Activated gamma-delta T cell (primary cell): ENCODE measurements around the gene MACO1.
"Not testable (repeated sequence)": the region's sequence is repeated elsewhere in the genome, so short reads cannot be mapped to it uniquely, and the experiment has no call there.

ENCODE experiments used
- DNase-seq: peaks from one replicate; lab custom pipeline; 2025; lab: John Stamatoyannopoulos, UW

MACO1 gene

DNA sequence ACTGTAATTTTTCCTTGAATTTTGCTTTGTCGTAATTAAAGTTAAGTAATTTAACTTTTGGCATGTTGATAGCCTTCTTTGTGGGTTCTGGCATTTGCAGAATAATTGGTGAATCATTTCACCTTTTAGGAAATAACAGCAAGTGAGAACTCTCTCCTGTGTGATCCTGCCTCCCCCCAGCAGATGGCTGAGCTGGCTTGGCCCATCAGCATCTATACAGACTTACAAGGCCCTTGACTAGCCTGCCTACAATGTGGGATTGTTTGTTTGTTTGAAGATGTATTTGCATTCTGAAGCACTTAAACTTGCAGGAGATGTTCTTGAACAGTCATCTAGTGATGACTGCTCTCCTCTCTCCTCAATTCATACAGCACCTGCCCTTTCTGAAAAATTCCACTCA lies 55.9 kb downstream of the MACO1 start:
- no peak for DNase-seq

- DNase-seq: no peak
Measured at GRCh38 chr1:25487628-25488027, 56.9 kb downstream of the MACO1 start.

DNA sequence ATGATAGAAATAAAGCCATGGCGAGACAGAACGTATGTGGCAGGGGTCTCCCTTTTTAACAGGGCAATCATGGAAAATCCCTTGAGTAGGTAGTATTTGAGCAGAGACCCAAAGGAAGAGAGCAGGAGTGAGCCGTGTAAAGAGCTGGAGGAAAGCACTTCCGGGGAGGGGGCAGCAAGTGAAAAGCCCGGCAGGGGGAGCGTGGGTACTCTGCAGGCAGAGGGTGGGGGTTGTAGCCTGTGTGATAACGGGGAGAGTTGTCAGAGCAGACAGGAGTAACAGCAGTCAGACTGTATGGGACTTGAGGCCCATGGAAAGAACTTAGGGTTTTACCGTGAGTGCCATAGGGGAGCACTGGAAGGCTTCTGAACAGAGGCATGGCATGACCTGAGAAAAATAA lies 61.6 kb downstream of the MACO1 start:
- DNase-seq: no peak

DNA sequence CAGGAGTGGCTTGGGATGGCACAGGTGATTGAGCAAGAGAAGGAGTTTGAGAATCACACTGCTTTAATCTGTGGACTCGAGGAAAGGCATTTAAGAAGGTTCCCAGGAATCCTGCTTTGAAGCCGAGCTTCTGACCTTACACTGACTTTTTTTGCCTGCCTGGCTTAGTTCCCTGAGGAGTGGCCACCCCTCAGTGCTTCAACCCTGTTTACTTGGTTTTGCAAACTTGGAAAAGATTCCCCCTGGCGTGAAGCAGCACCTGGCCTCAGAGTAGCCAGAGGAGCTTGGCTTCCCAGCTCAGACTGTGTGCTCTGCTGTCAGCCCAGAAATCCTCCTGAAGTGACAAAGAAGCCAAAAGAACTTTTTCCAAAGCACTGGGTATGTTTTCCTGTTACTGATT lies 64.3 kb downstream of the MACO1 start:
- DNase-seq: no peak

DNA sequence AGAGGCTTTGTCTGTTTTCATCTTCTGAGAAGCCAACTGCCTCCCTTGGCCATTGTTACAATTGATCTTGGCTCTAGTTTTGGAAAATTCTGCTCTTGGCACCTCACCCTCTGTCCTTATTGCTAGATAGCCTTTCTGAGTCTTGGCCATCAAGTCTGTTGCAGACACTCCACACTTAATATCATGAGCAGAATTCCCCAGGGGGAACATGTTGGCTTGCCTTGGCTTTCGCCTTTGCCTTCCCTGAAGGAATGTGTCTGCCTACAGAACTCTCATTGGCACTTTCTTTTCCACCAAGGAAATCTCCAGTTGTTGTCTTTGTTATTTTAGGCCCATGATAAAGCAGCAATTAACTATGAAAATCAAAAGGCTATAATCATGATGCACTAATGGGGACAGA lies 70.0 kb downstream of the MACO1 start:
- no peak for DNase-seq

DNA sequence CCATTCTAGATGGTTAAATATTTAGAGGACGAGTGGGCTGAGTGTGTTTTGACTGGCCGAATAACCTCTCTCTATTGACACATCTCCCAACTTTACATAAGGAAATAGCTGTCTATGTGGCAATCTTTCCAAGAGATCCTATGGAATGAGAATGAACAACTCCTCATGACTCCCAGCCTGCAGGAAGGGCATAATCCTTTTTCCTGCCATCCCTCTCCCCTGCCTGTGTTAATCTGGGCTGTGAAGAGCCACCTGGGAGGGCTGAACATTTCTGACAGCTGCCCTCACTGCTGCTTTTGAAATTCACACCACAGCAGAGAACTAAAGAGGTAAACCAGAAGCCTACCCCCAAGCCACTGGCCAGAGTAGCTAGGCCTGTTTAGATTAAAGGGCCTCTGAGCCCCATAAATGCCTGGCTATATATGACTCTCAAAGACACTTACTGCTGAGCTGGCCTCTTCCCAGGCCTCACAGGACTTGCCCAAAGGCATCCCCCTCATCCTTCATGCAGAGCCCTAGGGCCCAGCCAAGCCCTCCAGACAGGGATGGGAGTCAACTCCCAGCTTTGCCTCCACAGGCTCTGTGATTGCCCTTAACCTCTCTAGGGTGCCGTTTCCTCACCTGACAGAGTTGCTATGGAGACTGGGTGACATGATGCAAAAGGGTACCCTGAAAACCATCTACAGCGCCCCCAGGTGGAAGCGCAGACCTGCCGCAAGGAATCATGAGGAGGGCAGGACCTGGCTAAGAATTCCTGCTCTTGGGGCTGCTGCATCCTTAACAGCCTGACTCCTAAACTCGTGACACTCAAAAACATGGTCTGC lies 70.8 kb downstream of the MACO1 start:
- DNase-seq: no peak

DNA sequence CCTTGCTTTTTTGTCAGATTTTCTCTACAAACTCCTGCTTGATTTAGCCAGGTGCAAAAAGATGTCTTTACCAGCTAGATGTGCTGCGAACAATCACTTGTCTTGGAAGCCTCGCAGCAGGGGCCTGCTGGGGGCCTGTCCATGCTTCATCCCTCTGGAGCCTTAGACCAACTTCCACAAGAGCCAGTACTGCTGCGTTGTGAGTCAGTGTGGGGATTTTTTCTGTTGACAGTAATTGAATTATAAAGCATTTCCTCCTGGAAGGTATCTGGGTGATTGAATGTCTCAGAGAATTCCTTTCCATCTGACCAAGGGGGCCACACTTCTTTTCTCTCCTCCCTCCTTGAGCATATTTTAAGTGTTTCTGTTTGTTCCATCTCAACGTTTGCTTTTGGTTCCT lies 72.3 kb downstream of the MACO1 start:
- DNase-seq: no peak

GRCh38 chr1:25503551-25504426 lies 73.1 kb downstream of the MACO1 start:
- DNase-seq: peak; percentile 14

- DNase-seq: no peak
Measured at GRCh38 chr1:25504706-25505595, 74.3 kb downstream of the MACO1 start.

DNA sequence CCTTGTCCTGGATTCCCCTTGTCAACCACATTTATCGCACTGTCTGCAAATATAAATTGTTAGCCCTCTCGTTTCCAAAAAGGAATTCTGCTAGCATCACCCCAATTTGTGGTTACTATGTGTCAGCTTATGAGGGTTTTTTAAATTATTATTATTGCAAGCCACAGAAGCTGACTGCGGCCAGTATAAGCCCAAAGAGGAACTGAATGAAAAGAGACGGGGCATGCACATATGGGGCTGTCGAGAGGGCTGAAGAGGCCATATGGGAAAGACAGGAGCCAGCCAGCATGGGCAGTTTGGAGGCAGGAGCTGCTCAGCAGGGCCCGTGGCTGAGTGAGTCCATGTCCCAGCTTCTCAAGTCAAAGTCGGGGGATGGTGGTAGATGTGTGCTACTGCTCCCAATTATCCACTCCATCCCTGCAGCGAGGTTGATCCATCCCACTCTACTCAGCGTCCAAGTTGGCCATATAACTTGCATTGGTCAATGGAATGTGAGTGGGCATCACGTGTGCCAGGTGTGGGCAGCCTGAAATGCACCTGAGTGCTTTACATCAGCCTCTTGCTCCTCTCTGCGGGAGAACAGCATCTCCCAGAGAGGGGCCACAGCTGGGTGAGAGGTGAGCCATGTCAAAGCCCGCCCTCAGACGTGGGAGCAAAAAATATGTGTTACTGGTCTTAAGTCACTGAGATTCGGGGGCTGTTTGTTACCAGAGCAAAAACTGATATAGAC lies 75.1 kb downstream of the MACO1 start:
- DNase-seq: no peak

DNA sequence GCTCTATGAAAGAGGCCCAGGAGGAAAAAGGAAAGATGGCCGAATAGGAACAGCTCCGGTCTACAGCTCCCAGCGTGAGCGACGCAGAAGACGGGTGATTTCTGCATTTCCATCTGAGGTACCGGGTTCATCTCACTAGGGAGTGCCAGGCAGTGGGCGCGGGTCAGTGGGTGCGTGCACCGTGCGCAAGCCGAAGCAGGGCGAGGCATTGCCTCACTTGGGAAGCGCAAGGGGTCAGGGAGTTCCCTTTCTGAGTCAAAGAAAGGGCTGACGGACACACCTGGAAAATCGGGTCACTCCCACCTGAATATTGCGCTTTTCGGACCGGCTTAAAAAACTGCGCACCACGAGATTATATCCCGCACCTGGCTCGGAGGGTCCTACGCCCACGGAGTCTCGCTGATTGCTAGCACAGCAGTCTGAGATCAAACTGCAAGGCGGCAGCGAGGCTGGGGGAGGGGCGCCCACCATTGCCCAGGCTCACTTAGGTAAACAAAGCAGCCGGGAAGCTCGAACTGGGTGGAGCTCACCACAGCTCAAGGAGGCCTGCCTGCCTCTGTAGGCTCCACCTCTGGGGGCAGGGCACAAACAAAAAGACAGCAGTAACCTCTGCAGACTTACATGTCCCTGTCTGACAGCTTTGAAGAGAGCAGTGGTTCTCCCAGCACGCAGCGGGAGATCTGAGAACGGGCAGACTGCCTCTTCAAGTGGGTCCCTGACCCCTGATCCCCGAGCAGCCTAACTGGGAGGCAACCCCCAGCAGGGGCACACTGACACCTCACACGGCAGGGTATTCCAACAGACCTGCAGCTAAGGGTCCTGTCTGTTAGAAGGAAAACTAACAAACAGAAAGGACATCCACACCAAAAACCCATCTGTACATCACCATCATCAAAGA lies 76.1 kb downstream of the MACO1 start:
- DNase-seq: not testable (repeated sequence)

DNA sequence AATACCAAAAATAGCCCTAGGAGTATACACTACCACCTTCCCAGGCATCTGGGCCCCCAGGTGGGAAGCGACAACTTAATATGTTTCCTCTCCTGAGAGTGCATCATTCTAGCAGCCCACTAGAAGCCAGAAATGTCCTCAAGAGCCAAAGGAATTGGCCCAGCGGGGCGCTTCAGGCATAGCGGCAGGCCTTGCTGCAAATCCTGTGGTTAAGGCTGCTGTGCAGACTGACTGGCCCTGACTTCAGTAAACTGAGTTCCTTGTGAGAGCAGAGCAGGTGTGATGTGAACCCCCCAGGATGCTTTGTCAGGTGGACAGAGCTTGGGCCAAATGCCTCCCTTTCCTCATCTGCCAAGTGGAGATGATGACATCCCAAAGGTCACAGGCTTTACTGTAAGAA lies 83.0 kb downstream of the MACO1 start:
- no peak for DNase-seq

GRCh38 chr1:25515033-25515432 lies 84.3 kb downstream of the MACO1 start:
- DNase-seq: no peak

DNA sequence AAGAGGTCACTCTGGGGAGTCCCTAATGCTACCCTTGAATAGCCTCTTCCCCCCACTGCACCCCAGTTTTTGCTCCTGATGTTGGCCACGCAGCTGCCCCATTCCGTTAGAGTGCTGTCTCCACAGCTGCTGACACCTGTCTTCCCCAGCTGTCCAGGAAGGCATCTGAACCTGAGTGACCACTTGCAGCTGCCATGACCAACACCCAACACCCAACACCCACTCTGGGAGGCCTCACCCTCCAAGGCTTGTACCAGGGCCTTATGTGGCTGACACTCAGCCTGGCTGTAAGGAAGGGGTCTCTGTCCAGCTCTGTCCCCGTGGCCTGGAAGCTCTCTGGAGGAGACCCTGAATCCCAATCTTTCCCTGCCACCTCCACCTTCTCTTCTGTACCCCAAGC lies 86.0 kb downstream of the MACO1 start:
- DNase-seq: no peak

DNA sequence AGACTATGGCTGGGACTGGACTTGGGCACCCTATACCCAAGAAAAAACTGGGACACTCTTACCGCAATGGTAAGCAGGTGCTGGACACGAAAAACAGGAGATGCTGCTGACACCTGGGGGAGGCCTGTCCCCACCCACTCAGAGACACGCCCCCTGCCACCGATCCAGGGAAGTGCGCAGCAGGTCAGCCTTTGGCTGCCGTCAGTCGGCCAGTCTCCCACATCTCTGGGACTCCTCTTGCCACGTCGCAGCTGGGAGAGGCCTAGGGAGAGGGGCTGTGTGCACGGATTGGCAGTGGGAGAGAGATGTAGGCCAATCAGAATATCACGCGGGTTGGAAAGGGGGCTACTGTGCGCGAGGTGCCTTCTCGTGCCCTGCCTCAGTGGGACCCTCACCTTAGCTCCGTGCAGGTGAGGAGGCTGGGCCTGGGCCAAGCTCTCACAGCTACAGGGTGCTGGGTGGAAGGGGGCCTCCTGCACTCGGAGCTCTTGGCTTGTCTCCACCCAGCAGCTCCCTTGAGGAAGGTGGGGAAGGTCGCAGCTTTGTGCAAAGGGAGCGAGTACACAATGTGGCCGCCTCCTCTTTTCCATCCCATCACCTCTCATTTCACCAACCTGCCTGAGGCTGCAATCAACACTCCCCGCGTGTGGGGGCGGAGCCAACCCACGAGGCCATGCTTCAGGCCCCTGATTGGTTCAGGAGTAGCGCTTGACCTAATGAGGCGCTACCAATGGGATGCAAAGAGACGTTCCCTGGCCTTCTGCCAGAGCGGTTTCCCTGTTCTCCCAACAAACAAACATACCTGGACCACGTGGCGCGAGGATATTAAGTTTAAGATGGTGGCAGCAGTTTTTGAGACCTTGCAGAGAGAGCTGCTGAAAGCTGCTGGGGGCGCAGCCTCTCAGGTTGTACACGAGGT lies 87.0 kb downstream of the MACO1 start:
- no peak for DNase-seq

- DNase-seq: no peak
Measured at GRCh38 chr1:25519624-25520023, 88.9 kb downstream of the MACO1 start.

- no peak for DNase-seq
Measured at GRCh38 chr1:25520446-25521061, 89.9 kb downstream of the MACO1 start.

DNA sequence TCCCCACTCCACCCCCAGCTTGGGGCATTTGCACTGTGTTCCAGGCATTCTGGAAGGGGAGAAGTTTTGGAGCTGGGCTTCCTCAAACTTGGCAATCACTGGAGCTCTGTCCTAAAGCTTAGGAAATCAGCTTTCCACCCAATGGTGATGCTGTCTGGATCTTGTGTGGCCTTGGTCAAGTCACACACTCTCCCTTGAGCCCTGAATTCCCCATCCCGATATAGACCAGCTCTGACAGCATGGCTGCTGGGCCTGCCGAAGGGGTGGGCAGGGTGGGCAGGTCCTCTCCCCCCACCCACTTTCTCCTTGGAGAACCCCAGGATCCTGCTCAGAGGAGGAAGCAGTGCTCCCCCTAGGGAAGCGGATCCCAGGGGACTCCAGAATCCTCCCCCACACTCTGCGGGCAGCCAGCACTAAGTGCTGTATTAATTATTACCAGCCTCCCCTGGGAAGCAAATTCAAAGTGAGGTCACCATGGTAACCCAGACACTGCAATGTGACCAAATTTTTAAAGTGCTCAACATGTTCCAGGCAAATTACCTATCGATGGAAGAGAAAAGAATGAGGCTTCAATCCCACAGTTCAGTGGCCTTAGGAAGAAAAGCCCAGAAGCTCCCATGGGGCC lies 91.4 kb downstream of the MACO1 start:
- no peak for DNase-seq
